A204.1 (cell line): Measurements from ENCODE around the gene ARRDC3.

Source experiments
- FAIRE-seq: peaks from 2 replicates; lab custom pipeline; 2012; peaks lifted over from hg19 to GRCh38; lab: Jason Lieb, UNC

Gene ARRDC3

DNA sequence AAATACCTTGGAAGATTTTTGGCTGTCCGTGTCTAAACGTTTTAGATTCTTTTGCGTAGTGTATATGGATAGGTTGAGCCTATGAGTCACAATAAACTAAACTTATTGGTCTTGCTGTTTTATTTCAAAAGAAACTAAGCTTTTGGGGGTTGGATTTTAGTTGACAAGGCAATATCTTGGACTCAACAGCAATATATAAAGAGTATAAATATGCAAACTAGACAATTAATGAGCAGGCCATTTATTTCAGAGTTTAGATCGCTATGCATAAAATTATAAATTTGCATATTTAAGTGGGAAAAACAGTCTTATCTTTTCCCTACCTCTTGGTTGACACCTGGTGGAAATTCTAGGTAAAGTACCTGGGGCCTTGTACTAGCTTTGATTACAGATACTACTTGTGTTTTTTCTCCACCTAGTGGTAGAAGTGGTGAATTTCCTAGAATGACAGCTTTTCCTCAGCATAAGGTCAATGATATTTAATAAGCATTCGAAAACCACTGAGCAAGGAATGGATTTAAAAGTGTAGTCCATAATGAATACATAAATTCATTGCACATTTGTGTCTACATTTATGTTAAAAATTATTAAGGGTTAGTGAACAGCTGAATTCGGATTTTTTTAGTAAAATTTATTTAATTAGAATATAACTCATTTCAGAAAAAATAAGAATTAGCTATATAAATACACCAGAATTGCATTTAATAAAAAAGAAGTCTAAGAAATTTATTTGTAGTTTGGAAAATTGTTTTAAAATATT, 1.7 kb upstream of the ARRDC3 start:
- FAIRE-seq = peak; percentile 99

DNA sequence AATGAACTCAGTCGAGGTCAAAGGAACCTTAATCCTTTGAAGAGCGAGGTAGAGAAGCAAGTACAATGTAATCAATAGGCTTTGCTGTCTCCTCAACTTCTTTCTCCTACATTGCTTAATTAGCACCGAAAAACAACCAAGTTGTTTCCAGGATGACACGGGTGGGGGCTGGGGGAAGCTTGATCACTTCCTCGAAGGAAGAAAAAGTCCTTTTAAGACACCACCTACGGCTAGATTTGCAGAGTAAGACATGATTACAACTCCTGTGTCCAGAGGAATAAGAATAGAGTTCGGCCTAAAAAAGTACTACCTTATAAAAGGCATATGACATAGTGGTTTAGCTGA, 811 bp upstream of the ARRDC3 start:
- FAIRE-seq = no peak

DNA sequence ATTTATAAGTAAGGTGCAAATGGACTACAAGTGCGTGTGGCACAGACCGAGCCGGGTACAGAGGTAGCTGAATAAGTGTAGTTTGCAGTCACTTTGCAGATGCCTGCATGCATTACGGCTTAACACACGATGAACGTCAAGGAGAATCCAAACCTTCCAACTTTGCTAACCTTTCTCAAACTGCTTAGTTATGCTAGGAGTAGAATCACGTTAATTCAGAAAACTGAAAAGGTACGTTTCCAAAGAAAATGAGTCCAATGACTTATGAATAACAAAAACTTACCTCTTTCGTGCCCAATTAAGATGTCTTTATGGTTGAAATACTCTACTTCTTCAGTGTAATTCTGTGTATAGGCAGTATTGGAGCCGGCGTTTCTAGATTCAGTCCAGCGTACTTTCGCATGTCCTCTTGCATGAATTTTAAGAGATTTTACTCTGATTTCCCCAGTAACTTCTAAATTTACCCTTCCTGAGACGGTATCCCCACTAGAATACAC, 539 bp downstream of the ARRDC3 start:
- FAIRE-seq = no peak

DNA sequence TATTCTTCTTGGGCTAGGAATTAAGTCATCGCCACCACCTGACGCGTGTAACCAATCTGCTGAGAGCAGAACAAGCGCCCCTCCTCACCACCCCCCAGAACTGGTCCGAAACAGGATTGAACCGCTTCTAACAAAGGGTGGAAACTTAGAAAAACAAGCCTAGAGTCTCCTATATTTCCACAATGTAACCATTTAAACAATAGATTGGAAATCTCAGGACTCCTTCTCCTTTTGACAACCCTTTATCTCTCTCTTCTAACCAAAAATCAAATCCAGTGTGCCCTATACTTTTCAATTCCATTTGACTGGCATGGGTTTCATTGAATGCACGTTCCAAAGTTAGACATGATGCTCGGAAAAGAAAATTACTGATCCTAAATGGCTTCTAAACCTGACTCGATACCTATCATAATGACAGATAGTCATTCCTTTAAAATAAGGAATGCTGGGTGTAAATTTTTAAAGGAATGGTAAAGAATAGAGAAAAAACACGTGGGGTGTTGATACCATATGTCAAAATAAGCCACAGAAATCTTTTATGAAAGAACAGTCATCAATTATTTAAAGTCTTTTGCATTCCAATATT, 1.2 kb downstream of the ARRDC3 start:
- peak; percentile 90 for FAIRE-seq

DNA sequence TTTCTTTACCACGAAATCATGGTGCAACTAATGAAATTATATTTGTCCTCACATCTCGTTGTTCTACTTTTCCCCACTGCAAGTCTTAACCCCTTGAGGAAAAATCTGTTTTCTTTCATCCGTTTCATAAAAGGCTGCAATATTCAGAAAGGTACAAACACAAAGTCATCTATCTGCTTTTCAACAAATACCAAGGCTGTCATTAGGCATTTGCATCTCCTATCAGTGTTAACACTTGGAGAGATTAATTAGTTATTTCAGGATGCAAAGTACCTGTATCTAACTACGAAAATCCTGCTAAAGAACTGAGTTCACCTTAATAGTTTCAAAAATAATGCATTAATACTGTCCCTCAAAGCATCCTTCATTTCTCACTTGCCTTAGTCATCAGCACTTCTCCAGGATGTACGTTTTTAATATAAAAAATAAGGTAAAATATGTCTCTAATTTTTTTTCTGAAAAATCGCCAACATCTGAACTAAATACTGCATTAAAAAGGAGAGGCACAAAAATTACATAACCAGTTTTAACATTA, 1.8 kb downstream of the ARRDC3 start:
- no peak for FAIRE-seq

DNA sequence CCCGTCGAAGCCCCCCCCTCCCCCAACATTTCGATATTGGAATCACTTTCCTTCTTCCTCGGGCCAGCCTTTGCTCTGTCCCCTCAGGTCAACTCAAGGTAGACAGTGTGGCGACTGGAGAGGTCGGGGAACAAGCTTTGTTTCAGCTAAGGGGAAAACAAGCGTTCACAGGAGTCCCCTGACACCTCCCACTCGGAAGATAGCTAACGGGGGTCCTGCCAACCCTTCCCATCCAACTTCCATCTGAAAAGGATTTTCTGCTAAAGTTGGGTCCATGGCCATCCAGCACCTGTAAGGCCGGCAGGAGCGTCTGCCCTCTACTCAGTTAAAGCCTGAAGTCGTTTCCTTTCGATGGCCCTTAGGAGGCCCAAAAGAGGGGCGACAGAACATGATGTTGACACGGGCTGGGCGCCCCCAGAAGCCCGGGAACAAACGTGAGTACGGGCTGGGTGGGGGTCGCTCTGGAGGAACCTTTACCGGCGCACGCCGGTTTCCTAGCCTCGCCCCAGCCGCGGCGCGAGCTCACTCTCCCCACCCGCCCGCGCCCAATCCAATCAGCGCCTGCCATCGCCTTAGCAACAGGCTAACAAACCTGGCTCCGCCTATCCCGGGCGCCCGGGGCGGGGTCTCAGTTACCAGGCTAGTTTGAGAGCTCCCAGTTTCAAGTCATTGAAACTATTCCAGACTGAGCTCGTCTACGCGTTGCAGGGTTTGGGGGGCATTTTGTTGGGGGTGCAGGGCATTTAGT, 2.5 kb downstream of the ARRDC3 start:
- peak; percentile 11 for FAIRE-seq

DNA sequence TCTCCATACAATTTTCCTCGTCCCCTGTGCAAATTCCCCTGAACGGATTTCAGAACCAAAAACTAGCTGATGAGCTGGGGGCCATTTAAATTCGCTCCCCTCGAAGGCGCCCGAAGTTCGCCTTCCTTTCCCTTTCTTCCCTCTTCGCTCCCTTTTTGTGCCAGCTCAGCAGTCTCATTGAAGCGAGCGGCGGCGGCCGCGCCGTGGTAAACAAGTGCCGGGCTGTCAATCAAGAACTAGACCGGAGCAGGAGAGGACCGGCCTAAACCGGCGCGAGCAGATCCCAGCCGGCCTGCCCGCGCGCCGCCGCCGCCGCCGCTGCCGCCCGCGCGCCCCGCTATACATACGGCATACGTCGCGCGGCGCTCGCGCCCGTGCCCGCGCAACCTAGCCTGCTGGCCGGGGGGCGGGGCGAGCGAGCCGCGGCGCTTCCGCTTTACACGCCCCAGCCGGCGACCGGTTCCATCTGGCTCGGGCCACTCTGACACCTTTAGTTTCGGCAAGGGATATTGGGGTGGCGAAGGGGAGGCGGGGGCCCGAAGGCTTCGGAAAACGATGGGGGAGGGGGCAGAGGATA, 3.1 kb downstream of the ARRDC3 start:
- FAIRE-seq = no peak

DNA sequence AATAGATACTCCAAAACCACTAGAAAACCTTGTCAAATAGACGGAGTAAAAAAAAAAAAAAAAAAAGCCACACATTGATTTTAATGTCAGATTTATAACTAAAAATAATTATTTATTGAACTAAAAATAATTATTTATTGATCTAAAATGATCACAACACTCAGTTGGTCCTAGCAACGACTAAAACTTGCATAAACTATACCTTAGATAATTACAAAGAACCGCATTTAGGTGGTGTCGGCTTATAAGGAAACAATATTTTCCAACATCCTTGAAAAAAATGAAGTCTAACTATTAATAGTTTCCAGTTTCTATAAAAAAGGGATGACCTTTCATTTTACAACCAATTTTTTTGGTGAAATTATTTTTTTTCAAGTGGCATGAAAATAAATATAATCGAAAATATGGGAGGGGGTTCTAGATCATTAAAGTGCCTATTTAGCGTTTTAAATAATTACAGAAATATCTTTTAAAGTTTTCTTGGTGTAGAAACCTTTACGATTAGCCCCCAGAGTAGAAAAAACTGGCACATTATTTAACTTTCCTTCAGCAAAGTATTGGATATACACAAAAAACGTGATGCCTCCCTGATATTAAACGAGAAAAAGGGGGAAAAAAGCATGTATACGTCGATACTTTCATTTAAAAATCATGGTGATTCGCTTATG, 3.7 kb downstream of the ARRDC3 start:
- peak; percentile 92 for FAIRE-seq

DNA sequence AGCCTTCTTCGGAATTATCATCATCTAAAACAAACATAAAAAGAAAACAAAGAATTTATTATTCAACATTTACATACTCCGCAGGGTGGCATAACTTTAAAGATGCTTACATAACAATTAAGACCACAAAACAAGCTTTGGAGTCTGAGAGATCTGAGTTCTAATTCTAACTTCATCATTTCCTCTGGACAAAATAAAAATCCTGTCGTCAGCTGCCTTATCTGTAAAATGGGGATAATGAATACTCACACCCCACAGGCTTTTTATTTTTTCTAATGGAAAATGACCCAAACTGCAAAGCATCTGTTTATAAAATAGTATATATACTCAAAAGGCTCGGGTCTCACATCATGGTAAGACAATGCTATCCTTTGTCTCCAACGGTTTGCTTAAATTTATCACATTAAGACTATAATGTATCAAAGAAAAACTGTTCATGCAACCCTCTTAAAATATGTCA, 4.3 kb downstream of the ARRDC3 start:
- FAIRE-seq = no peak

DNA sequence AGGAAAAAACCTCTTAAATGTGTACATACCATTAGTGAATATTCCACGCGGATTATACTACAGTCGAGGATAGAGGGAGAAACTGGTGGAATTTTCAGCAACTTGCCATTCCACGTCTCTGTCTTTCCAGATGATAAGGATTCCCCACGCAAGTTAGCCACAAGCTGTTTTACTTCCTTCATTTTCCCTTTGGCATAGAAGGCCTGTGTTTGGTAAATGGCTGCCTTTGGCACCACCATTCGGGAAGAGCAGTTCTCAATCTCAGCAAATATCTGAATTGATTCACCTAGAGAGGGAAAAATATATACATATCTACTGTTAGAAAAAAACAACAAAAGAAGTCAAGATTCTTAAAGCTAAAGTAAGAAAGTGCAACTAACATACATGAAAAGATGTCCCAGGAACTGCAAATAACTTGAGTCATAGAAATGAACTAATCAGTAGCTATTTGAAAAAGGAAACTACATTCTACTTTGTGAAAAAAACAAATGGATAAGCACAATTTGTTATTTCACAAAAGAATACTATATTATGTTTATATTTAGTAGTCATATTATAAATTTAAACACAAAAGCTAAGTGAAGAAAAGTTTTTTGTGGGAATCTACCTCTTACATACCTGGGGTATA, 8.1 kb downstream of the ARRDC3 start:
- no peak for FAIRE-seq

DNA sequence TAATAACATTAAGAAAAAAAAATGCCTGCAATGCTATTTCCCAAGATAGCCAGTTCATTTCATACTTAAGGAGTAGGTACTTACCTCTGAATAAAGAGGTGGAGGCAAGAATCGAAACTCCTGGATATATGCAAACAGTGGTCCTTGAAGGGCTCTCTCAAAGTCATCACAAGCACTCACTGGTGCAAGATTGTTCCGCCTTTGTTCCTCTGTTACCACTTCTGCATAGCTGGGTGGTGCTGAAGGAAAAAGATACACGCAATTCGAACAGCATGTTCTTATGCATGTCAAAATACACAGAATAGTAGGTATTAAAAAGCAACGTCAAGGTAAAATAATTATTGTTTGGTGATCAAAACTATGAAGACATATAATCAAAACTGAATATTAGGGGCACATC, 9.5 kb downstream of the ARRDC3 start:
- FAIRE-seq = no peak

DNA sequence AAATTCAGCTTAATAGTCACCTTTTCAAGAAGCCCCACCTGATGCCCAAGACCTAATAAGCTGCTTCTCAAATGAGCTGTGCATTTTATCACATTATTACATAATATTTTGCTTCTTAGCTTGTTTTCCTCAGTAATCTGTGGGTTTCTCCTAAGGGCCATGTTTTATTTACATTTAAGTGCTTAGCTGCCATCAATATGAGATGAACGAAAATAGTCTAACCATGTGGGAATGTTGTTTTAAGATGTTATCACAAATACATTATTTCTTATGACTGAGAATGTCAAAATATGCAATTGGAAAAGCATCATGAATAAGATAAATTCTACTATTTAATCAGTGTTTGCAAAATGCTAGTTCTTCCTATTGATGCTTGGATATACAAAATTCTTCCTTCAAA, 10.1 kb downstream of the ARRDC3 start:
- FAIRE-seq = peak; percentile 6

DNA sequence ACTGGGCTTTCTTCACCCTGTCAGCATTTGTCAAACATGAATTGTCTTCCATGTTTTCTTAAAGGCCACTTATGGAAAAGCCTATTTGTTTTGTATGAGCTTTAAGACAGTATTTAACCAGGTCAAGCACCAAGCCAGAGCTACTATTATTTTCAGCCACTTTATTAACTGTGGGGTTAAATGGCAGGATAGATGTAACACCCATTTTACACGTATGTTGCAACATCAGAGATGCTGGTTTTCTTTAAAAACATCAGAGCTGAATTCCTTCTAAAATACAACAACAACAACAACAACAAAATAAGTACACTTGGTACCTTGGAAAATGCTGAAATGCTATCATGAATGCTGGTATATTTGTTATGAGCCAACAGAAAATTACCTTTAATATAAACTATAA, 13.6 kb downstream of the ARRDC3 start:
- no peak for FAIRE-seq

DNA sequence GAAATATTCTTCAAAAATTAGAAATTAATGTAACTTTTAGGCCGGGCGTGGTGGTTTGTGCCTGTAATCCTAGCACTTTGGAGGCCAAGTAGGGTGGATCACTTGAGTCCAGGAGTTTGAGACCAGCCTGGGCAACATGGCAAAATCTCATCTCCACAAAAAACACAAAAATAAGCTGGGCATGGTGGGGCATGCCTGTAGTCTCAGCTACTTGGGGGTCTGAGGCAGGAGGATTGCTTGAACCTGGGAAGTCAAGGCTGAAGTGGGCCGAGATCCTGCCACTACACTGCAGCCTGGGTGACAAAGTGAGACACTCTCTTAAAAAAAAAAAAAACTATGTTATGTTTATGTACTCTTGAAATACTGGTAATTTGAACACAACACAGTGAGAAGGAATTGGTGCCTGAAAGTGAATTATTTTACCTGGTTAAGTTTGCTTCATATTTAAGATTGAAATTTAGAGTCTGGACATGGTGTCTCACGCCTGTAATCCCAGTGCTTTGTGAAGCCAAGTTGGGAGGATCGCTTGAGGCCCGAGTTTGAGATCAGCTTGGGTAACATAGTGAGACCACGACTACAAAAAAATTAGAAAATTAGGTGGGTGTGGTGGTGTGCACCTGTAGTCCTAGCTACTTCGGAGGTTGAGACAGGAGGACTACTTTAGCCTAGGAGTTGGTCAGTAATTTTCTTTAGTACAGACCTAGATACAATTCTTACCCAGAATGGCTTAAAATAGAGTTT, 15.0 kb downstream of the ARRDC3 start:
- FAIRE-seq = no peak

DNA sequence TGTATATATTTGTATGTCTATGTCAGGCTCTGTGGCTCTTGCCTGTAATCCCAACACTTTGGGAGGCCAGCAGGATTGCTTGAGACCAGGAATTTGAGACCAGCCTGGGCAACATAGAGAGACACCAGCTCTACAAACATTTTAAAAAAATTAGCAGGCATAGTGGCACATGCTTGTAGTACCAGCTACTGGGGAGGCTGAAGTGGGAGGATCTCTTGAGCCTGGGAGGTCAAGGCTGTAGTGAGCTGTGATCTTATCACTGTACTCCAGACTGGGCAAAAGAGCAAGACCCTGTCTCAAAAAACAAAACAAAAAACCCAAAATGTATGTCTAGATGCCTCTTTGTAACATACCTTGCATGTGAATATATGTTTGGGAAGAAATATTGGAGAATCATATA, 15.8 kb downstream of the ARRDC3 start:
- no peak for FAIRE-seq

DNA sequence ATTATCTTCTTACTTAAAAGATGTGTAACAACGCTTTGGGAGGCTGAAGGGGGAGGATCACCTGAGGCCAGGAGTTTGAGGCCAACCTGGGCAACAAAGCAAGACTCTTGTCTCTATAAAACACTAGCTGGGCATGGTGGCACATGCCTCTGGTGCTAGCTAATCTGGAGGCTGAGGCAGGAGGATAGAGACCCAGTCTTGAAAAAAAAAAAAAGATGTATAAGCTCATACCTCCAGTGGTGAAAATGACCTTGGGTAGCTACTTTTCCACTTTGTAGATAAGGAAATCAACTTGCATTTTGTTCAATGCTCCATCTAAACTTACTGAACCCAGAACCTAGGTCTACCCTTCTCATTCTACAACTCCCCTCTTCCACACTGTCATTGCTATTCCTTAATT, 16.6 kb downstream of the ARRDC3 start:
- FAIRE-seq = no peak

DNA sequence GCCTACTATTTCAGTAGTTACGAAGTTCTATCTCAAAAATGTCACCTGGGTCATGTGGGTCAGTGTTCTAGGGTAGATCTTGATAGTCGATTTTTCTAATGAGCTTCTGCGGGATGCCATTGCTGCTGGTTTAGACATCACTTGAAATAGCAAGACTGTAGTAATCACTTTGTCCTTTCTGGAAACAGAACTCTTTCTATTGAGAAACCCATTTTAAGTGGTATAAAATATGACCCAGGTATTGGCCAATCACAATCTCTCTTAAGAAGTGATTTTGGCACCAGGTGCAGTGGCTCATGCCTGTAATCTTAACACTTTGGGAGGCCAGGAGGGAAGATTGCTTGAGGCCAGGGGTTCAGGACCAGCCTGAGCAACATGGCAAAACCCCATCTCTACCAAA, 17.6 kb downstream of the ARRDC3 start:
- FAIRE-seq = no peak

DNA sequence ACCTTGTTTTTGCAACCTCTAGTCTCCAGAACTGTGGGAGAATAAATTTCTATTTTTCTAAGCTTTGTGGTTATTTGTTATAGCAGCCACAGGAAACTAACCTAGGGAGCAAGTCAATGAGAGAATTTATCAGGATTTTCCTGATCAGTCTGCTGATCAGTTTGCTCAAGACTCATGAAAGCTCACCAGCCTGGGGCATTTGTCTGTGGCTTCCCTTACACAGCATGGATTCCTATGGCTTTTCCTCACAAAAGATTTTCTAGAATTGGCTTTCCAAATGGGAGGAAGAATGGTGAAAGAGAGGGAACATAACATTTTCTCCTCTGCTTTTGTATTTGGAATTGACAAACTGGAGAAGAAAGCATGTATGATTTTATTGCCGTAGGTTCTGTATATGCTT, 20.2 kb downstream of the ARRDC3 start:
- FAIRE-seq = no peak

DNA sequence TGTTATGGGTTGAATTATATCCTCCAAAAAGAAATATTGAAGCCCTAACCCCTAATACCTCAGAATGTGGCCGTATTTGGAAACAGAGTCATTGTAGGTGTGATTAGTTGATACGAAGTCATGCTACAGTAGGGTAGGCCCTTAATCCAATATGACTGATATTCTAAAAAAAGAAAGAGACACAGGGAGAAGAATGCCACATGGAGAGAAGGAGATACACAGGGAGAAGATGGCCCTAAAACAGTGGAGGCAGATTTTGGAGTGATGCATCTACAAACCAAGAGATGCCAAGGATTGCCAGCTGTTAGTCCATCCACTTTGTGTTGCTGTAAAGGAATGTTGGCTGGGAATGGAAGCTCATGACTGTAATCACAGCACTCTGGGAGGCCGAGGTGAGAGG, 21.3 kb downstream of the ARRDC3 start:
- no peak for FAIRE-seq

DNA sequence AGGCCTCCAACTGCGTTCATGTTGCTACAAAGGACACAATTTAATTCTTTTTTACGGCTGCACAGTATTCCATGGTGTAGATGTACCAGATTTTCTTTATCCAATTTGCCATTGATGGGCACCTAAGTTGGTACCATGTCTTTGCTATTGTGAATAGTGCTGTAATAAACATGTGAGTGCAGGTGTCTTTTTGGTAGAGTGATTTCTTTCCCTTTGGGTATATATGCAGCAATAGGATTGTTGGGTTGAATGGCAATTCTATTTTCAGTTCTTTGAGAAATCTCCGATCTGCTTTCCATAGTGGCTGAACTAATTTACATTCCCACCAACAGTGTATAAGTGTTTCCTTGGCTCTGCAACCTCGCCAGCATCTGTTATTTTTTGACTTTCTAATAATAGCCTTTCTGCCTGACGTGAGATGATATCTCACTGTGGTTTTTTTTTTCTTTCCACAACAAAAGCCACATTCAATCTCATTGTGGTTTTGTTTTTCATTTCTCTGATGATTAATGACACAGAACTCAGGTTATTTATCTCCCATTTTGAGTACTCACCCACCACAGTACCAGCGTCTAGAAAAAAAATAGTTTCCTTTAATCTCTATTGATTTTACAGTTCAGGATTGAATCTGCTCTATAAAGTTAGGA, 21.9 kb downstream of the ARRDC3 start:
- FAIRE-seq = no peak
